ENCODE results near the gene GAS1. TPM values are rescaled to one million over a fixed set of nuclear protein-coding genes. Genes with fewer than 3 reads are reported as not detected.

The GAS1 gene
- total and polyA plus RNA-seq, 2 of the 4 experiments (the other 2 are of a cell fraction): 1.8 to 2.2 TPM

- H2AFZ ChIP-seq (replicated peaks; ENCODE audit: low read length, poor library complexity): no peak overlapping the region
- H4K91ac ChIP-seq (ENCODE audit: insufficient read depth, low read depth, low read length): no peak overlapping the region
- H3K36me3 ChIP-seq (ENCODE audit: control insufficient read depth, insufficient read depth, low read length): peaks cover 3% of the 10 kb centered on the region; the same call in 1 of the 2 replicates
- BruUV-seq (replicated peaks): no TSS peak
- H3K9me1 ChIP-seq (ENCODE audit: insufficient read depth, low read length): no peaks in the 10 kb centered on the region
- no peak overlapping the region for H3K14ac ChIP-seq (replicated peaks; ENCODE audit: low read depth, low read length)
- no peak overlapping the region for H2BK120ac ChIP-seq (ENCODE audit: low read depth, low read length)
- ATAC-seq (ENCODE audit: low read depth): no peak
- H2AK5ac ChIP-seq (ENCODE audit: low read depth, low read length): no peak overlapping the region
- POLR2A ChIA-PET (ENCODE audit: unreplicated experiment): no interaction called here
- no peak overlapping the region for H2AK9ac ChIP-seq (replicated peaks; ENCODE audit: low read depth, low read length, poor library complexity)
- no peaks in the 10 kb centered on the region; the same call in 1 of the 2 replicates for H3K9me3 ChIP-seq (ENCODE audit: control insufficient read depth, insufficient read depth, low read length)
- no peak overlapping the region for H3K27ac ChIP-seq (ENCODE audit: insufficient read depth, low read length)
- dilution Hi-C loops (cut with HindIII; ENCODE audit: low sequenced_read_pairs, unreplicated experiment): no loop called here
- no peak overlapping the region for H3K56ac ChIP-seq (ENCODE audit: extremely low read depth, insufficient read depth, low read length)
- no peaks in the 10 kb centered on the region; the same call in 1 of the 2 replicates for H3K4me1 ChIP-seq (ENCODE audit: control insufficient read depth, insufficient read depth, low read length)
- no peak overlapping the region for H3K23ac ChIP-seq (ENCODE audit: low read depth, low read length)
- H2BK20ac ChIP-seq (ENCODE audit: low read depth, low read length): no peak overlapping the region
- H4K20me1 ChIP-seq (ENCODE audit: insufficient read depth, low read length): no peaks in the 10 kb centered on the region
- H2BK15ac ChIP-seq (ENCODE audit: low read depth, low read length): no peak overlapping the region
- in situ Hi-C loops (cut with MboI; ENCODE audit: low sequenced_read_pairs): loop anchor here (10.0 to 25.0 kb wide), 2 partner anchors 305 to 382 kb away; no protein-coding TSS in a partner anchor
- H3K4me2 ChIP-seq (ENCODE audit: low read depth, low read length): no peak overlapping the region
- CTCF ChIA-PET: interaction anchor here (1.2 kb wide), 1 partner anchor 238 kb away, joined by 3 read pairs; no protein-coding TSS in a partner anchor
- TF ChIP-seq CEBPB (IDR thresholded peaks at IDR 0.05; ENCODE audit: low read depth, low read length): no peak
- TF ChIP-seq MXI1 (IDR thresholded peaks at IDR 0.05; ENCODE audit: borderline replicate concordance, low read depth, low read length): no peak
- TF ChIP-seq SMC3 (IDR thresholded peaks at IDR 0.05; ENCODE audit: low read depth, low read length): no peak
- no peak for TF ChIP-seq USF2 (IDR thresholded peaks at IDR 0.05; ENCODE audit: low read depth, low read length)
- TF ChIP-seq, protein P1, sequence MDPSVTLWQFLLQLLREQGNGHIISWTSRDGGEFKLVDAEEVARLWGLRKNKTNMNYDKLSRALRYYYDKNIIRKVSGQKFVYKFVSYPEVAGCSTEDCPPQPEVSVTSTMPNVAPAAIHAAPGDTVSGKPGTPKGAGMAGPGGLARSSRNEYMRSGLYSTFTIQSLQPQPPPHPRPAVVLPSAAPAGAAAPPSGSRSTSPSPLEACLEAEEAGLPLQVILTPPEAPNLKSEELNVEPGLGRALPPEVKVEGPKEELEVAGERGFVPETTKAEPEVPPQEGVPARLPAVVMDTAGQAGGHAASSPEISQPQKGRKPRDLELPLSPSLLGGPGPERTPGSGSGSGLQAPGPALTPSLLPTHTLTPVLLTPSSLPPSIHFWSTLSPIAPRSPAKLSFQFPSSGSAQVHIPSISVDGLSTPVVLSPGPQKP (IDR thresholded peaks at IDR 0.05; ENCODE audit: borderline replicate concordance, low read depth, low read length): no peak
- no peak for TF ChIP-seq MAFK (IDR thresholded peaks at IDR 0.05; ENCODE audit: low read depth, low read length)
- no peak for TF ChIP-seq CHD1 (IDR thresholded peaks at IDR 0.05; ENCODE audit: low read depth, low read length)
- no peak for TF ChIP-seq RAD21 (IDR thresholded peaks at IDR 0.05; ENCODE audit: low read length)
- no peak for TF ChIP-seq CTCF (conservative IDR thresholded peaks at IDR 0.05; ENCODE audit: low read depth, low read length)
- no peak for TF ChIP-seq BHLHE40 (IDR thresholded peaks at IDR 0.05; ENCODE audit: low read depth, low read length)
- H4K5ac ChIP-seq (ENCODE audit: low read depth, low read length): no peak overlapping the region
- H3K9ac ChIP-seq (ENCODE audit: low read depth, low read length): no peak overlapping the region
- no peak overlapping the region for H3K4ac ChIP-seq (ENCODE audit: low read depth, low read length)
- DNase-seq: no peak
- H3K79me1 ChIP-seq (ENCODE audit: low read depth in 1 of 2, low read length in 2 of 2): peaks cover 0 to 6% of the 10 kb centered on the region in 2 experiments; a peak in 2 of 4 replicates
- H4K8ac ChIP-seq (ENCODE audit: low read depth in 2 of 2, low read length in 2 of 2): no peak overlapping the region
- no peak overlapping the region for H2BK5ac ChIP-seq (ENCODE audit: low read depth, low read length, poor library complexity, severe bottlenecking)
- no peak overlapping the region for H3K18ac ChIP-seq (ENCODE audit: low read depth, low read length)
- no CpG with 5 or more reads among the region's 10 CpGs for WGBS, 2 experiments (ENCODE audit: extremely low coverage in 2 of 2, insufficient read length in 1 of 2)
- intact Hi-C loops (cut with micrococcal nuclease): no loop called here
- no peak overlapping the region for H3K4me3 ChIP-seq (ENCODE audit: insufficient read depth, low read depth, low read length)
- peaks cover 11% of the 10 kb centered on the region for H3K27me3 ChIP-seq (ENCODE audit: control insufficient read depth, insufficient read depth, low read length)
Measured at GRCh38 chr9:86942281-86943200, 4.8 kb downstream of the GAS1 start.

All from IMR-90 (cell line).